ENCODE measurements around the gene GRIK4. TPM values are rescaled to one million over a fixed set of nuclear protein-coding genes. Genes with fewer than 3 reads are reported as not detected.
A peak's percentile ranks its signal among the peaks of the same experiment; 100 is the strongest.
"Not testable (repeated sequence)": the region's sequence is repeated elsewhere in the genome, so short reads cannot be mapped to it uniquely, and the experiment has no call there.

Gene GRIK4
- total and polyA plus RNA-seq, 11 donors, result 0.04 to 0.45 (median 0.12) TPM; not detected in 6

GRCh38 chr11:120618399-120618798 is 106.9 kb downstream of the GRIK4 start:
- intact Hi-C loops (cut with DNase I), result no loop called here
- no peaks in the 10 kb centered on the region for H3K27me3 ChIP-seq
- peaks cover 0 to 17% (median 6%) of the 10 kb centered on the region in 12 donors for H3K9me3 ChIP-seq
- peaks cover 0 to 13% (median 0%) of the 10 kb centered on the region in 12 donors for H3K4me1 ChIP-seq
- H3K36me3 ChIP-seq, result no peaks in the 10 kb centered on the region
- DNase-seq, result peak in 1 of 5 donors; percentile 3
- 87 to 94% (median 89%) methylated on average over 5 of the region's 5 CpGs for WGBS, 4 donors
- TF ChIP-seq CTCF (IDR thresholded peaks at IDR 0.05) (no peak), POLR2A (IDR thresholded peaks at IDR 0.05) (no peak)
- no peak for ATAC-seq
- H3K27ac ChIP-seq, result no peak overlapping the region
- no peak overlapping the region for H3K4me3 ChIP-seq

GRCh38 chr11:120622189-120622875 is 110.8 kb downstream of the GRIK4 start:
- 53 to 70% (median 65%) methylated on average over 7 of the region's 7 CpGs for WGBS, 4 donors

GRCh38 chr11:120624992-120625391 is 113.4 kb downstream of the GRIK4 start:
- H3K9me3 ChIP-seq; intact Hi-C loops (cut with DNase I); H3K4me3 ChIP-seq; ATAC-seq; H3K27ac ChIP-seq; H3K4me1 ChIP-seq; H3K27me3 ChIP-seq; H3K36me3 ChIP-seq: not testable (repeated sequence)
- peak in 1 of 5 donors; percentile 29 for DNase-seq
- 94 to 95% (median 95%) methylated on average over 12 of the region's 12 CpGs for WGBS, 4 donors

More at GRCh38 chr11:120622189-120622875, 110.8 kb downstream of the GRIK4 start:
- Histone ChIP-seq H3K4me3 (no peak overlapping the region), H3K27me3 (no peaks in the 10 kb centered on the region), H3K4me1 (peaks cover 0 to 7% (median 0%) of the 10 kb centered on the region in 12 donors), H3K27ac (no peak overlapping the region), H3K9me3 (peaks cover 0 to 16% (median 6%) of the 10 kb centered on the region in 12 donors), H3K36me3 (no peaks in the 10 kb centered on the region)
- DNase-seq, result peak in 2 of 5 donors; percentile 40 to 44
- intact Hi-C loops (cut with DNase I), result no loop called here
- TF ChIP-seq CTCF (IDR thresholded peaks at IDR 0.05) (no peak), POLR2A (IDR thresholded peaks at IDR 0.05) (no peak)
- peak in 3 of 4 donors; percentile 57 to 72 (median 63) for ATAC-seq

GRCh38 chr11:120625565-120625964 is 114.0 kb downstream of the GRIK4 start:
- no peak overlapping the region for H3K4me3 ChIP-seq
- intact Hi-C loops (cut with DNase I), result no loop called here
- 56 to 67% (median 61%) methylated on average over 4 of the region's 4 CpGs for WGBS, 4 donors
- ATAC-seq (no peak), DNase-seq (peak in 1 of 5 donors; percentile 12)
- no peaks in the 10 kb centered on the region for H3K27me3 ChIP-seq
- H3K27ac ChIP-seq, result no peak overlapping the region
- H3K9me3 ChIP-seq, result no peaks in the 10 kb centered on the region
- no peak for TF ChIP-seq POLR2A (IDR thresholded peaks at IDR 0.05)
- TF ChIP-seq CTCF (IDR thresholded peaks at IDR 0.05), result no peak
- no peaks in the 10 kb centered on the region for H3K36me3 ChIP-seq
- H3K4me1 ChIP-seq, result peaks cover 0 to 7% (median 0%) of the 10 kb centered on the region in 12 donors
